Vagina (tissue), 2 donors: ENCODE results near the gene MBOAT2. TPM values are rescaled to one million over a fixed set of nuclear protein-coding genes. Genes with fewer than 3 reads are reported as not detected.

Experiments used
- DNase-seq, 2 donors: peaks; one replicate each; pipeline ENCODE4 v3.0.0-alpha.2; 2017; ENCODE audit errors: extremely low spot score in 2 of 2
- H3K27ac ChIP-seq: fragments of 200-600 bp; sonication (generic); one replicate; pipeline ENCODE4 v1.5.1; 2019
- H3K27me3 ChIP-seq: fragments of 200-600 bp; sonication (generic); one replicate; pipeline ENCODE4 v1.5.1; 2019
- H3K36me3 ChIP-seq, 2 donors: fragments of 200-600 bp; sonication (generic); one replicate each; pipeline ENCODE4 v1.5.1; 2017 to 2019
- H3K4me1 ChIP-seq: fragments of 200-600 bp; sonication (generic); one replicate; pipeline ENCODE4 v1.5.1; 2019
- H3K4me3 ChIP-seq, 2 donors: fragments of 200-600 bp; sonication (generic); 1 replicate in 1 of 2; 2 replicates in 1 of 2; pipeline ENCODE4 v1.5.1; 2016 to 2019
- H3K9me3 ChIP-seq: fragments of 200-600 bp; sonication (generic); one replicate; pipeline ENCODE4 v1.5.1; 2019
- POLR2A ChIP-seq, 2 donors: fragments of 450-650 bp; IDR thresholded peaks; one replicate each; pipeline ENCODE4 v1.6.1; 2017; ENCODE audit warnings: antibody characterized with exemption in 2 of 2, mild to moderate bottlenecking in 2 of 2, moderate library complexity in 2 of 2
- POLR2AphosphoS5 ChIP-seq, 2 donors: sonication (generic); formaldehyde crosslinking; IDR thresholded peaks; one replicate each; pipeline ENCODE4 v1.9.0; 2017; ENCODE audit warnings: antibody characterized with exemption in 2 of 2, mild to moderate bottlenecking in 2 of 2, low read depth in 1 of 2; ENCODE audit not compliant: insufficient read depth in 1 of 2
- intact Hi-C: fragments of 100-400 bp; cut with DNase I; formaldehyde crosslinking; loops from one replicate; pipeline ENCODE4 v1.15.1; 2023
- total RNA-seq: library from RNA; depleted of rRNA; stranded (reverse); fragments of >200 nt; gene quantifications from one replicate; pipeline ENCODE4 v1.2.3, GENCODE V29; 2016
- TF ChIP-seq, protein P1 (sequence below), 3 experiments: fragments of 450-650 bp in 2 of 3; fragments of 200-600 bp in 1 of 3; sonication (generic) in 1 of 3; IDR thresholded peaks; one replicate each; pipeline ENCODE4 v1.5.1; 2017 to 2019; ENCODE audit warnings: antibody characterized with exemption in 3 of 3, mild to moderate bottlenecking in 2 of 3, moderate library complexity in 2 of 3

The MBOAT2 gene
- total RNA-seq, 1 donor from 2014 or later, result 32.9 TPM

DNA sequence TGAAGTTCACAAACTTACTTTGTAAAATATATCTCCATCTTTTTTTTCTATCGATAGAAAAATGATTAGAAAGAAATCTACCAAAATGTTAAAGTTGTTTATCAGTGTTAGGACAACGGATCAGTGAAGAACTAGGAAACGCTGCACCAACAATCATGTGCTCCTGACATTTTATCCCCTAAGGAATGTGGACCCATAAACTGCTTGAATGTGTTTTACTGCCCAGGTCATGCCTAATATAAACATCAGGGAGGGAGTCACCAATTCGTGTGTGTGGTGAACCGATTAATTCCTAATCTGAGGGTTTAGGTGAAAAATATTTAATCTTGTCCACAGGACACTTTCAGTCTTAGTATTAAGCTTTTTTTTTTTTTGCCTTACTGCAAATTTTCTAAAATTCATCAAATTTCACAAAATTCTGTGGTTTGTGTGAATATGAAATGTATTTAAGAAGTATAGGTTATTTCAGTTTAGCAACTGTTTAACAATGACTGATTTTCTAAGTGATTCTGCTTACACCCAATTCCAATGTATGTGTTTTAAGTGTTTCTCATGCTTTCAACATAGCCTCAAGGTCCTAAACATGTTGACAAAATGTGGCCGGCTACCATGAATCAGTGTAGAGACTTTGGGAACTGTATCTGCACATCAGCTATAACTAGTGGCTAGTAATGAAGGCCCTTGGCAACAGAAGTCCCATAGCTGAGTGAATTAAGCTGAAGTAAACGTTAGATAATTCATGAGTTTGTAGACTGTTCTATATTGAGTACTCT lies 155.0 kb downstream of the MBOAT2 start:
- no peaks in the 10 kb centered on the region for H3K4me1 ChIP-seq
- DNase-seq, result no peak
- no peak for TF ChIP-seq POLR2AphosphoS5 (IDR thresholded peaks at IDR 0.05; ENCODE audit: insufficient read depth in 1 of 2, low read depth in 1 of 2)
- TF ChIP-seq, protein P1, sequence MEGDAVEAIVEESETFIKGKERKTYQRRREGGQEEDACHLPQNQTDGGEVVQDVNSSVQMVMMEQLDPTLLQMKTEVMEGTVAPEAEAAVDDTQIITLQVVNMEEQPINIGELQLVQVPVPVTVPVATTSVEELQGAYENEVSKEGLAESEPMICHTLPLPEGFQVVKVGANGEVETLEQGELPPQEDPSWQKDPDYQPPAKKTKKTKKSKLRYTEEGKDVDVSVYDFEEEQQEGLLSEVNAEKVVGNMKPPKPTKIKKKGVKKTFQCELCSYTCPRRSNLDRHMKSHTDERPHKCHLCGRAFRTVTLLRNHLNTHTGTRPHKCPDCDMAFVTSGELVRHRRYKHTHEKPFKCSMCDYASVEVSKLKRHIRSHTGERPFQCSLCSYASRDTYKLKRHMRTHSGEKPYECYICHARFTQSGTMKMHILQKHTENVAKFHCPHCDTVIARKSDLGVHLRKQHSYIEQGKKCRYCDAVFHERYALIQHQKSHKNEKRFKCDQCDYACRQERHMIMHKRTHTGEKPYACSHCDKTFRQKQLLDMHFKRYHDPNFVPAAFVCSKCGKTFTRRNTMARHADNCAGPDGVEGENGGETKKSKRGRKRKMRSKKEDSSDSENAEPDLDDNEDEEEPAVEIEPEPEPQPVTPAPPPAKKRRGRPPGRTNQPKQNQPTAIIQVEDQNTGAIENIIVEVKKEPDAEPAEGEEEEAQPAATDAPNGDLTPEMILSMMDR (IDR thresholded peaks at IDR 0.05), result no peak
- no peak for TF ChIP-seq POLR2A (IDR thresholded peaks at IDR 0.05)
- H3K9me3 ChIP-seq, result no peaks in the 10 kb centered on the region
- intact Hi-C loops, result no loop called here
- no peaks in the 10 kb centered on the region for H3K36me3 ChIP-seq
- H3K4me3 ChIP-seq, result no peak overlapping the region
- H3K27ac ChIP-seq, result no peak overlapping the region
- no peaks in the 10 kb centered on the region for H3K27me3 ChIP-seq

DNA sequence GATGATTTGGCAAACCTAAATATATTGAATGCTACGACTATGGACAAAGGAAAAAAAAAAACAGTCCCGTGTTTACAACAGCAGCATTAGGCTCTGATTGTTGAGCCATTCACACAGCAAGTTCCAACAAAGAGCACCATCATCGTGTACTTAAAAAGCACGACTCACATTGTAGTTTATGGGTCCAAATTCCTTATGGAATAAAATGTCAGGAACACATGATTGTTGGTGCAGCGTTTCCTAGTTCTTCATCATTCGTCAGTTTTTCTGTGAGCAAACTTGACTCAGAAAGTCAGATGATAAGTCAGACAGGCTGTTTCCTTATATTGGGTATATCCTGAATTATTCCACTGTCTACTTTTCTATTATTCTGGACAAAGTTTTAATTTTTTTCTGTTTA lies 156.1 kb downstream of the MBOAT2 start:
- no peak overlapping the region for H3K27ac ChIP-seq

DNA sequence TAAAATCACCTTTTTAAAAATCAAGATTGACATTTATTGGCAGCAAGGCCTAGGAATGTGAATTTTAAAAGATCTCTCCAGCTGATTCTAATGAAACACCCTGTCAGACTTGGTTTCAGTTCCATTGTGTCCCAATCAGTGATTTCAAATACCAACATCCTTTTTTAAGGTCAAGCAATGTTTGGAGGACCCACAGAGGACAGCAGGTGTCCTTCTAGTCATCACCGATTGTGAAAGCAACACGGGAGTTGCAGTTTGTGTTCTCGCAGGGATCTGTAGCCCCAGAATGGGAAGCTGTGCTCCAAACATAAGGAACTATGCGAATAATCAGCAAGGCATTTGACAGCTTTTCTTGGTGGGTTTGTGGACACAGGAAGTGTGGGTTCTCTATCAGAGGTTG lies 161.6 kb downstream of the MBOAT2 start:
- Histone ChIP-seq H3K27ac (no peak overlapping the region), H3K4me1 (no peaks in the 10 kb centered on the region), H3K4me3 (no peak overlapping the region), H3K27me3 (no peaks in the 10 kb centered on the region), H3K36me3 (no peaks in the 10 kb centered on the region), H3K9me3 (no peaks in the 10 kb centered on the region)
- intact Hi-C loops, result no loop called here
- DNase-seq, result no peak
- TF ChIP-seq POLR2A (IDR thresholded peaks at IDR 0.05) (no peak), POLR2AphosphoS5 (IDR thresholded peaks at IDR 0.05; ENCODE audit: insufficient read depth in 1 of 2, low read depth in 1 of 2) (no peak)
- TF ChIP-seq, protein P1 (IDR thresholded peaks at IDR 0.05), result no peak

More for the DNA sequence above, 156.1 kb downstream of the MBOAT2 start:
- intact Hi-C loops, result no loop called here
- no peaks in the 10 kb centered on the region for H3K36me3 ChIP-seq
- no peaks in the 10 kb centered on the region for H3K27me3 ChIP-seq
- TF ChIP-seq POLR2AphosphoS5 (IDR thresholded peaks at IDR 0.05; ENCODE audit: insufficient read depth in 1 of 2, low read depth in 1 of 2) (no peak), POLR2A (IDR thresholded peaks at IDR 0.05) (no peak)
- TF ChIP-seq, protein P1 (IDR thresholded peaks at IDR 0.05), result no peak
- H3K9me3 ChIP-seq, result no peaks in the 10 kb centered on the region
- no peak overlapping the region for H3K4me3 ChIP-seq
- H3K4me1 ChIP-seq, result no peaks in the 10 kb centered on the region
- DNase-seq, result no peak

DNA sequence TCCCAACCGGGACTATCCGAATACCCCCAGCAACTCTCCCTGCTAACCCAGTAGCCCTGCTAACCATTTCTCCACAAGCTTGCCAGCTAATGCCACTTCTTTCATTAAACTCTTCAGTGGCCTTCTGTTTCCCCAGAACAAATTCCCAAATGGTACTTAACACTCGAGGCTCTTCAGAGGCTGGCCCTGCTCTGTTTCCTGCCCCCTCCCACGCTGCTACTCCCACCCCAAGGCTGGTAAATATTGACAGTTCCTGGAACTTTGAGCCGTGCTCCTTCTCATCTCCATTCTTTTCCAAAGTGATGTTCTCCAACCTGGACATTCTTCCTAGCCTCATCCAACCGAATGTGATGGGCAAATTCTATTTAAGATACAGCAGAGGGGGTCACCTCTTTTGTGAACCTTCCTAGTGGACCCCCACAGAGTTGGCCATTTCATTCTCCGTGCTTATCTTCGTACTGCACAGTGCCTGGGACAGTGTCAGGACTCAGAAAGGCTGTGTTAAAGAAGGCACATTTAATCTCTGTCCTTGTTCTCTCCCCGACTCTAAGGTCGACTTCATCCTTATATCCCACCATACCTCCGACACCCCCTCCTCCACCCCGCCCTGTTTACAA lies 162.9 kb downstream of the MBOAT2 start:
- TF ChIP-seq POLR2A (IDR thresholded peaks at IDR 0.05) (no peak), POLR2AphosphoS5 (IDR thresholded peaks at IDR 0.05; ENCODE audit: insufficient read depth in 1 of 2, low read depth in 1 of 2) (no peak)
- TF ChIP-seq, protein P1 (IDR thresholded peaks at IDR 0.05), result no peak
- Histone ChIP-seq H3K27me3 (no peaks in the 10 kb centered on the region), H3K27ac (no peak overlapping the region), H3K36me3 (no peaks in the 10 kb centered on the region), H3K9me3 (no peaks in the 10 kb centered on the region), H3K4me3 (no peak overlapping the region), H3K4me1 (peaks cover 11% of the 10 kb centered on the region)
- no peak for DNase-seq
- intact Hi-C loops, result no loop called here
